ENCODE results near the gene LPGAT1.

The LPGAT1 gene

DNA sequence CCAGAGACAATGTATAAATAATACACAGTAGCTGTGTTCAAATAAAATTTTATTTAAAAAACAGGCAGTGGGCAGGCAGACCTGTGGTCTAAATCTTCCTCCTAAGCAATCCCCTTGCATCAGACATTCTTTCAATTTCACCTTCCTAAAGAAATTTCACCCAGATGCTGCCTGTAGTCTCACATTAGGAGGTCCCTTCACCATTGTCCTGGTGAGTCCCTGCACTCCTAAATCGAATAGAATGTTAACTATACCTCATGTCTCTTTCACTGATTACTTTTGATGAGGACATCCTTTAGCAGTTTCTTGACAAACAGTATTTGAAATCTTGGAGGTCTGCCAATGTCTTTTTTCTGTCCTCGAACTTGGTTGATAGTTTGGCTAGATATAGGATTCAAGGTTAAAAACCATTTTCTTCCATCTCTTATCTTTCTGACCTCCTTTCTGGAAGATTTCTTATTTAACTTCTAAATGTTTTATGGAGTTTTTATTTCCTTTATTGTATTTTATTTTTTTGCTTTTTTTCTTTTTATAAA is 77.5 kb downstream of the LPGAT1 start:
- DNase-seq (ENCODE audit: extremely low read depth, low read depth): no peak
- TF ChIP-seq, protein P1, sequence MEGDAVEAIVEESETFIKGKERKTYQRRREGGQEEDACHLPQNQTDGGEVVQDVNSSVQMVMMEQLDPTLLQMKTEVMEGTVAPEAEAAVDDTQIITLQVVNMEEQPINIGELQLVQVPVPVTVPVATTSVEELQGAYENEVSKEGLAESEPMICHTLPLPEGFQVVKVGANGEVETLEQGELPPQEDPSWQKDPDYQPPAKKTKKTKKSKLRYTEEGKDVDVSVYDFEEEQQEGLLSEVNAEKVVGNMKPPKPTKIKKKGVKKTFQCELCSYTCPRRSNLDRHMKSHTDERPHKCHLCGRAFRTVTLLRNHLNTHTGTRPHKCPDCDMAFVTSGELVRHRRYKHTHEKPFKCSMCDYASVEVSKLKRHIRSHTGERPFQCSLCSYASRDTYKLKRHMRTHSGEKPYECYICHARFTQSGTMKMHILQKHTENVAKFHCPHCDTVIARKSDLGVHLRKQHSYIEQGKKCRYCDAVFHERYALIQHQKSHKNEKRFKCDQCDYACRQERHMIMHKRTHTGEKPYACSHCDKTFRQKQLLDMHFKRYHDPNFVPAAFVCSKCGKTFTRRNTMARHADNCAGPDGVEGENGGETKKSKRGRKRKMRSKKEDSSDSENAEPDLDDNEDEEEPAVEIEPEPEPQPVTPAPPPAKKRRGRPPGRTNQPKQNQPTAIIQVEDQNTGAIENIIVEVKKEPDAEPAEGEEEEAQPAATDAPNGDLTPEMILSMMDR (IDR thresholded peaks at IDR 0.05; ENCODE audit: low read depth, low read length, missing control alignments): no peak

GRCh38 chr1:211752317-211752716 is 78.2 kb downstream of the LPGAT1 start:
- TF ChIP-seq, protein P1 (IDR thresholded peaks at IDR 0.05; ENCODE audit: low read depth, low read length, missing control alignments): no peak
- no peak overlapping the region for H3K4me3 ChIP-seq (replicated peaks; ENCODE audit: low read depth, low read length)
- no peak for DNase-seq (ENCODE audit: extremely low read depth, low read depth)

More for the DNA sequence above, 77.5 kb downstream of the LPGAT1 start:
- no peak overlapping the region for H3K4me3 ChIP-seq (replicated peaks; ENCODE audit: low read depth, low read length)

DNA sequence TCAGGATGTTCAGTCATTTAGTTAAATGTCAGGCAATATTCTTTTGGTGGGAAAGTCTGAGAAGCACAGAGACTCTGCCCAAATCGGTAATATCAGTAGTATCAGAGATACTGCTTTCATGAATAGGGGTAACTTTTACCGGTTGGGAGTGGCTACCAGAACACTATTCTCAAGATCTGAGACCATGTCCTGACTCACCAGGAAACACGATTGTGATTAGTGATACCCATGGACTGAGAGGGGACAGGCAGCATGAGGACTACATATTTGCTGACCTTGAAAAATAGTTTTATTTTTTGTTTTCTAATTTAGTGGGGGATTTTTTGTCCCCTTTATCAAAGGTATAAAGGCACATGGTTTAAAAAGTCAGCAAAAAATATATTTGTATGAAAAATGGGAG is 79.1 kb downstream of the LPGAT1 start:
- no peak for DNase-seq (ENCODE audit: extremely low read depth, low read depth)
- no peak overlapping the region for H3K4me3 ChIP-seq (replicated peaks; ENCODE audit: low read depth, low read length)
- TF ChIP-seq, protein P1 (IDR thresholded peaks at IDR 0.05; ENCODE audit: low read depth, low read length, missing control alignments): no peak

DNA sequence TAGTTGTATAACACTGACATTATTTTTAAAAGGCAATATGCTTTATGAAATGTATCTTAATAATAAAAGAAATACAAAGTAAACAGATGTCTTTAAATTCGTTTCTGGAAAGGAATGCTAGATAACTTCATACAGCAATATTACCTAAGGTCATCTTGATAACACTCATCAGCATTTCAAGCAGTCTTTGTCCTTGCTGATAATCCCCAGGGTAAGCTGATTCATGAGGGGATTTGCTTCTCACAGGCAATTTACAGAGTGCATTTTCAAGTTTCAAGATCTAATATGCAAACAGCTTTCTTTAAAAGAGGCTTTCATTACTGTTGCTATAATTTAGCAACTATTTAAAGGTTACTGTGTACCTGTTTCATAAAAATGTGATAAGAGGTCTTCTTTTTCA is 80.0 kb downstream of the LPGAT1 start:
- TF ChIP-seq, protein P1 (IDR thresholded peaks at IDR 0.05; ENCODE audit: low read depth, low read length, missing control alignments): no peak
- no peak for DNase-seq (ENCODE audit: extremely low read depth, low read depth)
- no peak overlapping the region for H3K4me3 ChIP-seq (replicated peaks; ENCODE audit: low read depth, low read length)

GRCh38 chr1:211749251-211749650 is 81.3 kb downstream of the LPGAT1 start:
- no peak overlapping the region for H3K4me3 ChIP-seq (replicated peaks; ENCODE audit: low read depth, low read length)
- TF ChIP-seq, protein P1 (IDR thresholded peaks at IDR 0.05; ENCODE audit: low read depth, low read length, missing control alignments): no peak
- DNase-seq (ENCODE audit: extremely low read depth, low read depth): no peak

- H3K4me3 ChIP-seq (replicated peaks; ENCODE audit: low read depth, low read length): no peak overlapping the region
- TF ChIP-seq, protein P1 (IDR thresholded peaks at IDR 0.05; ENCODE audit: low read depth, low read length, missing control alignments): no peak
- no peak for DNase-seq (ENCODE audit: extremely low read depth, low read depth)
Observed at GRCh38 chr1:211748810-211749209, 81.8 kb downstream of the LPGAT1 start.

Measured in HFF-Myc (cell line).